Stimulated activated naive CD4-positive, alpha-beta T cell (primary cell): ENCODE measurements around the gene BCL7A.
A peak's percentile ranks its signal among the peaks of the same experiment; 100 is the strongest.
"Not testable (repeated sequence)": the region's sequence is repeated elsewhere in the genome, so short reads cannot be mapped to it uniquely, and the experiment has no call there.

Source experiments
- DNase-seq, 6 experiments: peaks; one replicate each; lab custom pipeline; 2025; lab: John Stamatoyannopoulos, UW

BCL7A gene

GRCh38 chr12:122026706-122027333 is 5.1 kb downstream of the BCL7A start:
- peak in 2 of 6 experiments; percentile 9 to 18 for DNase-seq

DNA sequence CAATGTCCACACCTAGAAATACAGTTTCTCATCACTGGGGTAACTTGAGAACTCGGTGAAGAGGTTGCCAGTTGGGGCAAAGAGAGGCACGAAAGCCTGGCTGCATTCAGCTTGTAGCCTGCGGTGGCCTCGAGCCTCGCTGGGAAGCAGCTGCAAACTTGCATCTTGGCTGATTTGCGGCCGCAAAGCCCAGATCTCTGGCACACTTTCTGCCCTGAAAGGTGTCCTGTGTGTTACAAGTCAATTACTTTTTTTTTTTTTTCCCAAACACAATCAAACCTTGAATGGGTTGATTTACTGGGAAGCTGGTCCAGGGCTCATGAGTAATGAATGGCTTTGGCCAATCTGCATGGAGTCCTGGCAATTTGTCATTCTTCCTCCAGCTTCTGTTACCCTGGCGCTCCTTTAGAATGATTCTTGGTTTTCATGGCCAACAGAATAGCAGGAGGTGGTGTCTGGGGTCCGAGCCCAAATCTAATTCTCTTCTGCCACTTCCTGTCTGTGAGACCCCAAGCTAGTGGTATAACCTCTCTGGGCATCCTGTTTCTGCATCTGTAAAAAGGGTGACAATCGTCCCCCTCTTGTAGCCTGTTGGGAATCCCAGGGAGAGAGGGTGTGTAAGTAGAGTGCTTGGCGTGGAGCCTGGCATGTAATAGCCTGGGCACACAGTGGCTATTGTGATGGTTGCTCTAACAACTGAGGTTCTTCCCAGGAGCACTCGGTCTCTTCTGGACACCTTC is 6.7 kb downstream of the BCL7A start:
- DNase-seq = no peak

- no peak for DNase-seq
These were observed 7.3 kb downstream of the BCL7A start for GRCh38 chr12:122028905-122029560.

- DNase-seq = no peak
These were observed 8.1 kb downstream of the BCL7A start for GRCh38 chr12:122029620-122030423.

DNA sequence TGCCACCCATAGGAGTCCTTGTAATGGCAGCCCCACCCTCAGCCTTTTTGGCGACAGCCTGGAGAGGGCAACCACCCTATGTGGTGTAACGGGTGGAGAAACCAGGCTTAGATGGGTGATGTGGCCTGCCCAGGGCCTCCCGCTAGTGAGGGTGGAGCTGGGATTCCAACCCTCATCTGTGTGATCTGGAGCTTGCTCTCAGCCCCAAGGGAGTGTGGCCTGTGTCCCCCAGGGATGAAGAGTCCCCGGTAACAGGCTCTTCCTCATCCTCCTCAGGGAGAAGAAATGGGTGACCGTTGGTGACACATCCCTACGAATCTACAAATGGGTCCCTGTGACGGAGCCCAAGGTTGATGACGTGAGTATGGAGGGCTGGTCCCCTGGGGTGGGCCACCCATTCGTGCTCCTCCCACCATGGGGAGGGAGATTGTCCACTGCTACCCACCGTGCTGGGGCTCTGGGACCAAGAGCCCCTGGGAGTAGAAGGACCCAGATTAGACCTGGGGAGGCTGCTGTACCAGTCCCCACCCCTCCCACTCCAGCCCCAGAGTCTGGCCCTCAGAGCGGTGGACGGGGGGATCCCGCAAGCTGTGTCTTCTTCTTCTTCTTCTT is 8.8 kb downstream of the BCL7A start:
- DNase-seq = no peak

- DNase-seq = peak in 4 of 6 experiments; percentile 16 to 41 (median 22)
These were observed 9.9 kb downstream of the BCL7A start for GRCh38 chr12:122031342-122032216.

DNA sequence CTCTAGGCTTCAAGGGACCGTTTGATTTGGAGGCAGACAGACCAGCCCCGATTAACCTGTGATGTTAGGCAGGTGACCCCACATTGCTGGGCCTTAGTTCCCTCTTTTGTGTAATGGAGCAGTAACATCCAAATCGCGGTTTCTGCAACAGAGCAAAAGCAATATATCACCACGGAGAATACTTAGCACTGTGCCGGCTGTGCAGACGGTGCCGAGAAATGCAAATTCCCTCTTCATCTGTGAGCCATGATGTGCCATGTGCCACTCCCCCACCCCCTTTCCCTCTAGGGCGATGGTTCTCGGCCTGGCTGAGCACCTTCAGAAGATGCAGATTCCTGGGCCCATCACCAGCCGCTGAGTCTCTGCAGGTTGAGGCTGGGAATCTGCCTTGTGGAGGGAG is 10.9 kb downstream of the BCL7A start:
- no peak for DNase-seq

GRCh38 chr12:122035292-122035691 is 13.6 kb downstream of the BCL7A start:
- DNase-seq = no peak

DNA sequence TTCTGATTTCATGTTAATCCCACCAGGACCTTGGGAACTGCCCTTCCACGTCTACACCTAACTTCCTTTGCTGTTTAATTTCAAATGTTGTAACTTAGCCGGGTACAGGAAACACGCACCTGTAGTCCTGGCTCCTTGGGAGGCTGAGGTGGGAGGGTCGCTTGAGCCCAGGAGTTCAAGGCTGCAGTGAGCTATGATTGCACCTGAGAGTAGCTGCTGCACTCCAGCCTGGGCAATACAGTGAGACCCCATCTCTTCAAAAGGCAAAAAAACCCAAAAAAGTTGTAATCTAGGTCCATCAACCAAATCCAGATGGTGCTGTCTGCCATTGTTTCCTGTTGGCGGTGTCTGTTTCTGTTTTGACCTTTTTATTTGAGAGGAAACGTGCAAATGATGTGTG is 14.5 kb downstream of the BCL7A start:
- DNase-seq = no peak

- no peak for DNase-seq
These were observed 19.1 kb downstream of the BCL7A start for GRCh38 chr12:122040579-122041386.

DNA sequence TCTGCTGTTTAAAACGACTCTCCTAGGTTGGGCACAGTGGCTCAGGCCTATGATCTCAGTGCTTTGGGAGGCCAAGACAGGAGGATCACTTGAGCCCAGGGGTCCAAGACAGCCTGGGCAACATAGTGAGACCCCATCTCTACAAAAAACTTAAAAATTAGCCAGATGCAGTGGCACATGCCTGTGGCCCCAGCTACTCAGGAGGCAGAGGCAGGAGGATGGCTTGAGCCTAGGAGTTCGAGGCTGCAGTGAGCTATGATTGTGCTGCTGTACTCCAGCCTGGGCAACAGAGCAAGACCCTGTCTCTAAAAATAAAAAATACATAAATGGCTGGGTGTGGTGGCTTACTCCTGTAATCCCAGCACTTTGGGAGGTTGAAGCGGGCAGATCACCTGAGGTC is 19.8 kb downstream of the BCL7A start:
- DNase-seq = not testable (repeated sequence)

GRCh38 chr12:122042910-122043309 is 21.2 kb downstream of the BCL7A start:
- DNase-seq = no peak

DNA sequence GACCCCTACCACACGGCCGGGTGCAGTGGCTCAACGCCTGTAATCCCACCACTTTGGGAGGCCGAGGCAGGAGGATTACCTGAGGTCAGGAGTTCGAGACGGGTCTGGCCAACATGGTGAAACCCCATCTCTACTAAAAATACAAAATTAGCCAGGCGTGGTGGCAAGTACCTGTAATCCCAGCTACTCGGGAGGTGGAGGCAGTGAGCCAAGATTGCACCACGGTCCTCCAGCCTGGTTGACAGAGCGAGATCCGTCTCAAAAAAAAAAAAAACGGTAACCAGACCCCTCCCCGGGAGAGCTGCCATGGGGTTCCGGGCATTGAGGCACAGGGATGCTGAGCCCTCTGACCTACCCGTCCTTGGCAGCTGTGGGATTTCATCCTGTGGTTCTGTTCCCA is 21.8 kb downstream of the BCL7A start:
- DNase-seq = no peak

DNA sequence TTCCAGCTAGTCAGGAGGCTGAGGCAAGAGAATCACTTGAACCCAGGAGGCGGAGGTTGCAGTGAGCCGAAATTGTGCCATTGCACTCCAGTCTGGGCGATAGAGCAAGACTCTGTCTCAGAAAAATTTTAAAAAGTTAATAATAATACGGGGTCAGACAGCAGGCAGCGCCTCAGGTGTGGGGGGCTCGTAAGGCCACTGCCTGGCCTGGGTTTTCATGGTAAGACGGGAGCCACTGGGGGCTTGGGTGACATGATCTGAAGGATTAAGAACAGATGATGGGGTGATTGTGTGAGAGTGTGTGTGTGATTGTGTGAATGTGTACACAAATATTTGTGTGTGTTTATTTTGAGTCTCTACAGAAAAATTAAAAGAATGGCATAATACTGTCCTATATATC is 23.6 kb downstream of the BCL7A start:
- DNase-seq = no peak

- DNase-seq = no peak
These were observed 24.5 kb downstream of the BCL7A start for GRCh38 chr12:122046145-122046544.

DNA sequence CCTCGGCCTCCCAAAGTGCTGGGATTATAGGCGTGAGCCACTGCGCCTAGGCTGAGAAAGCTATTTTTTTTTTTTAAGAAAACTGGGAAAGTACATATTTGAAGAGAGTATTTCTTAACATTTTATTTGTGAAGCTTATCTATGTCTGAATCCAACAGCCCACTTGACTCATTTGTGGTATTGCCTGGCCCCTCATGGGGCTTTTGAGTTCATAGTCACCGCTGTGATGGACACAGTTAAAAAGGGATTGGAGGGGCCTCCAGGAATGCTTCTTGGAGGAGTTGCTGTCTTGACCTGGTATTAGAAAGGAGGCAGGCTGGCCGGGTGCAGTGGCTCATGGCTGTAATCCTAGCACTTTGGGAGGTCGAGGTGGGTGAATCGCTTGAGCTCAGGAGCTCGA is 26.5 kb downstream of the BCL7A start:
- no peak for DNase-seq

DNA sequence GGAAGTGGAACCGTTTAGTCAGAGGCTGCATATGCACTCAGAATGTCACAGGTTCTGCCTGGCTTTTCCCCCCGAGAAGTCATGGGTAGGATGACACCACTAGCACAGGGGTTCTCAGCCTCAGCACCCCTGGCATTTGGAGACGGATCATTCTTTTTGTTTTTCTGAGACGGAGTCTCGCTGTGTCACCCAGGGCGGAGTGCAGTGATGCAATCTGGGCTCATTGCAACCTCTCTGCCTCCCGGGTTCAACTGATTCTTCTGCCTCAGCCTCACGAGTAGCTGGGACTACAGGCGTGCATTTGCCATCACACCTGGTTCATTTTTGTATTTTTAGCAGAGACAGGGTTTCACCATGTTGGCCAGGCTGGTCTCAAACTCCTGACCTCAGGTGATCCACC is 28.1 kb downstream of the BCL7A start:
- no peak for DNase-seq

DNA sequence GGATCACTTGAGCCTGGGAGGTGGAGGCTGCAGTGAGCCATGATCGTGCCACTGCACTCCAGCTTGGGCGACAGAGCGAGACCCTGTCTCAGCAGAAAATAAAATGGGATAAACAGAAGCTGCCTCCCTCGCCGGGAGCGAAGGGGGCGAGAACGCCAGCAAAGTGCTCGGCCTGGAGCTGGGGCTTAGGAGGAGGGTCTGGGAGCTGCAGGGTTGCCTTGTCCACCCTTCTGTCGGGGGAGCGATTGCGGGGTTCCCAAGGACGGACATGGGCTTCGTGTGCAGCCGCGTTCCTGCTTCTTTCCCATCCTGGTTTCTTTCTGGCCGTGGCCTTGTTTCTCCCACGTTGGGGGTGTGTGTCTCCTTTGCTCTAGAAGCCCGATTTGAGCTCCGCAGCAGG is 29.0 kb downstream of the BCL7A start:
- DNase-seq = no peak

DNA sequence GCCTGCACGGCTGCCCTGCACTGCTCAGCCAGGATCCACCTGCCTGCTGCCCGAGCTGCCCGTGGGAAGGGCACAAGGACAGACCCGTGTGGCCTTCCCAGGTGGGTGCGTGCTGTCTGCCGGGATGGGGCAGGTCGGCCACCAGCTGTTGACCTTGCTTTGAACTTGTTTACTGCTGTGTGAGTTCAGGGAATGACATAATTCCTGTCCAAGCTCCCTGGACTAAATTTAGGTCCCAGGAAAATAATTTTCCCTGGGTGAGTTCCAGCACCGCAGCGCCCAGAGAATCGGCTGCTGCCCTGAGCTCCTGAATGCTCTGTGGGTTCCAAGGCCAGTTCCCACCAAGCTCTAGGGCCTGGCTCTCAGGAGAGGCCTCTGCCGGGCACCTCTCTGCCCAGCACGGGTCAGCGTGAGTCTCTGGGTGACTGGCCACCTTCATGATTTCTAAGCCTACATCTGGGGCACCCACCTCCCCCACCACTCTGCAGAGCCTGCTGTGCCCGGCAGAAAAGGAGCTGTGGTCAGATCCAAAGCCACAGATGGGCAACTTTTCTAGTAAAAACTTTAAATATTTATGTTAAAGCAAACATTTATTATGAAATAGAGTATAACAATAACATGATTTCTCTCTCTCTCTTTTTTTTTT is 29.7 kb downstream of the BCL7A start:
- DNase-seq = no peak

- DNase-seq = no peak
These were observed 30.6 kb downstream of the BCL7A start for GRCh38 chr12:122052285-122052684.
